H1 (cell line): ENCODE data around the gene ASIC2. TPM values are rescaled to one million over a fixed set of nuclear protein-coding genes. Genes with fewer than 3 reads are reported as not detected.

Source experiments
- CTCF ChIA-PET: fragments of 300-600 bp; sonication (Branson Sonifier 250); formaldehyde crosslinking; loops from one replicate; lab custom pipeline; 2021; ENCODE audit not compliant: partially characterized antibody; lab: Charles Lee
- POLR2A ChIA-PET: fragments of 300-600 bp; sonication (Branson Sonifier 250); formaldehyde crosslinking; loops from one replicate; lab custom pipeline; 2021; ENCODE audit warnings: inconsistent platforms; ENCODE audit not compliant: partially characterized antibody; lab: Charles Lee
- DNase-seq, 2 experiments: peaks; one replicate each; pipeline versions ENCODE4 v3.0.0 to v3.0.0-alpha.2; 2010 to 2022; ENCODE audit warnings: low spot score in 2 of 2, low read depth in 1 of 2, mixed read lengths in 1 of 2
- FAIRE-seq: peaks from 2 replicates; lab custom pipeline; 2011; peaks lifted over from hg19 to GRCh38; lab: Jason Lieb, UNC
- H2AFZ ChIP-seq: 2 replicates; pipeline ENCODE4 v1.8.1; 2012; ENCODE audit warnings: low read length, inconsistent platforms
- H2AK5ac ChIP-seq: 2 replicates; pipeline ENCODE4 v1.6.1; 2013; ENCODE audit warnings: low read depth, low read length
- H2BK120ac ChIP-seq: replicated peaks from 2 replicates; pipeline ENCODE3; 2013; ENCODE audit warnings: low read depth, low read length, inconsistent platforms
- H2BK12ac ChIP-seq: 2 replicates; pipeline ENCODE4 v1.6.1; 2013; ENCODE audit warnings: low read depth, low read length
- H2BK15ac ChIP-seq: 2 replicates; pipeline ENCODE4 v1.6.1; 2013; ENCODE audit warnings: low read length
- H2BK20ac ChIP-seq: 2 replicates; pipeline ENCODE4 v1.6.1; 2013; ENCODE audit warnings: low read length
- H2BK5ac ChIP-seq: 2 replicates; pipeline ENCODE4 v1.6.1; 2013; ENCODE audit warnings: low read depth, low read length
- H3K14ac ChIP-seq: 2 replicates; pipeline ENCODE4 v1.6.1; 2013; ENCODE audit warnings: inconsistent platforms; ENCODE audit not compliant: insufficient read length
- H3K18ac ChIP-seq: 2 replicates; pipeline ENCODE4 v1.6.1; 2013; ENCODE audit warnings: low read length; ENCODE audit errors: extremely low read depth
- H3K23ac ChIP-seq: 2 replicates; pipeline ENCODE4 v1.6.1; 2013; ENCODE audit warnings: inconsistent platforms; ENCODE audit not compliant: insufficient read length
- H3K23me2 ChIP-seq: 2 replicates; pipeline ENCODE4 v1.6.1; 2013; ENCODE audit warnings: low read depth, low read length
- H3K27ac ChIP-seq: 2 replicates; pipeline ENCODE4 v1.6.1; 2011; ENCODE audit warnings: low read depth, low read length, inconsistent platforms
- H3K27me3 ChIP-seq, 4 experiments: replicated peaks in 1 of 4; 1 replicate in 1 of 4; 2 replicates in 3 of 4; pipeline versions ENCODE4 v1.6.1 to v1.8.1; 2011 to 2013; ENCODE audit warnings: low read length in 3 of 4, mild to moderate bottlenecking in 3 of 4, inconsistent platforms in 2 of 4, mixed read lengths in 2 of 4, moderate library complexity in 1 of 4; ENCODE audit not compliant: control insufficient read depth in 3 of 4, insufficient read depth in 3 of 4; ENCODE audit errors: extremely low read depth in 1 of 4
- H3K36me3 ChIP-seq, 4 experiments: 2 replicates each; pipeline versions ENCODE4 v1.6.1 to v1.8.1; 2011 to 2013; ENCODE audit warnings: mild to moderate bottlenecking in 4 of 4, low read length in 3 of 4, moderate library complexity in 2 of 4, control low read depth in 1 of 4, inconsistent platforms in 1 of 4; ENCODE audit not compliant: insufficient read depth in 4 of 4, control insufficient read depth in 2 of 4
- H3K4ac ChIP-seq: replicated peaks from 2 replicates; pipeline ENCODE3; 2013; ENCODE audit warnings: low read length, low read depth, mixed read lengths, inconsistent platforms; ENCODE audit not compliant: insufficient read length
- H3K4me1 ChIP-seq, 4 experiments: replicated peaks in 1 of 4; 1 replicate in 1 of 4; 2 replicates in 3 of 4; pipeline versions ENCODE4 v1.6.1 to v1.8.1; 2011 to 2013; ENCODE audit warnings: low read length in 3 of 4, inconsistent platforms in 2 of 4, mixed read lengths in 1 of 4; ENCODE audit not compliant: insufficient read depth in 4 of 4, control insufficient read depth in 3 of 4
- H3K4me2 ChIP-seq, 2 experiments: 2 replicates each; pipeline versions ENCODE4 v1.6.1 to v1.8.1; 2011 to 2013; ENCODE audit warnings: low read depth in 2 of 2, low read length in 2 of 2, control low read depth in 1 of 2, inconsistent platforms in 1 of 2, mild to moderate bottlenecking in 1 of 2; ENCODE audit not compliant: insufficient read depth in 1 of 2
- H3K4me3 ChIP-seq, 4 experiments: fragments of 200-600, 300-600 bp in 1 of 4; sonication (generic), shearing (Covaris generic), sonication (Bioruptor Twin) in 1 of 4; 2 replicates each; pipeline versions ENCODE4 v1.5.1 to v1.8.1; 2011 to 2016; ENCODE audit warnings: low read length in 4 of 4, low read depth in 3 of 4, control low read depth in 2 of 4, inconsistent platforms in 2 of 4, mild to moderate bottlenecking in 2 of 4, mixed read lengths in 1 of 4, moderate library complexity in 1 of 4; ENCODE audit not compliant: insufficient read depth in 2 of 4; ENCODE audit errors: extremely low read depth in 1 of 4
- H3K56ac ChIP-seq: replicated peaks from 2 replicates; pipeline ENCODE3; 2013; ENCODE audit warnings: low read depth, mild to moderate bottlenecking, mixed read lengths, low read length, inconsistent platforms; ENCODE audit not compliant: insufficient read length
- H3K79me1 ChIP-seq: 2 replicates; pipeline ENCODE4 v1.6.1; 2013; ENCODE audit warnings: low read depth, low read length, control low read depth
- H3K79me2 ChIP-seq, 2 experiments: 2 replicates each; pipeline versions ENCODE4 v1.6.1 to v1.8.1; 2012 to 2013; ENCODE audit warnings: low read length in 2 of 2, mild to moderate bottlenecking in 2 of 2, inconsistent platforms in 1 of 2; ENCODE audit not compliant: insufficient read depth in 2 of 2, control insufficient read depth in 1 of 2
- H3K9ac ChIP-seq, 4 experiments: replicated peaks in 1 of 4; 1 replicate in 1 of 4; 2 replicates in 3 of 4; pipeline versions ENCODE4 v1.6.1 to v1.8.1; 2011 to 2013; ENCODE audit warnings: low read depth in 3 of 4, low read length in 3 of 4, control low read depth in 2 of 4, mild to moderate bottlenecking in 2 of 4, moderate library complexity in 2 of 4, inconsistent platforms in 1 of 4; ENCODE audit errors: extremely low read depth in 1 of 4
- H3K9me3 ChIP-seq, 2 experiments: 2 replicates each; pipeline versions ENCODE4 v1.6.1 to v1.8.1; 2012 to 2013; ENCODE audit warnings: mild to moderate bottlenecking in 2 of 2, moderate library complexity in 2 of 2, control low read depth in 1 of 2, inconsistent platforms in 1 of 2, low read depth in 1 of 2, low read length in 1 of 2, mixed read lengths in 1 of 2; ENCODE audit not compliant: insufficient read depth in 2 of 2
- H4K20me1 ChIP-seq, 2 experiments: replicated peaks in 1 of 2; 2 replicates each; pipeline versions ENCODE3 to v1.8.1; 2011 to 2013; ENCODE audit warnings: inconsistent platforms in 2 of 2, low read length in 2 of 2, mild to moderate bottlenecking in 1 of 2; ENCODE audit not compliant: insufficient read depth in 2 of 2, control insufficient read depth in 1 of 2
- H4K5ac ChIP-seq: 2 replicates; pipeline ENCODE4 v1.6.1; 2013; ENCODE audit warnings: low read length, low read depth, mixed read lengths, inconsistent platforms; ENCODE audit not compliant: insufficient read length
- H4K8ac ChIP-seq: 2 replicates; pipeline ENCODE4 v1.8.0; 2013; ENCODE audit warnings: mild to moderate bottlenecking, moderate library complexity, low read length, inconsistent platforms; ENCODE audit not compliant: insufficient read depth; ENCODE audit errors: extremely low read depth
- H4K91ac ChIP-seq: replicated peaks from 2 replicates; pipeline ENCODE3; 2013; ENCODE audit warnings: low read length, mixed read lengths, inconsistent platforms; ENCODE audit not compliant: insufficient read length
- ASH2L ChIP-seq: fragments of 200-600, 300-600 bp; sonication (generic); IDR thresholded peaks from one replicate; pipeline ENCODE4 v1.7.1; 2017; ENCODE audit warnings: low read length
- ATF3 ChIP-seq: IDR thresholded peaks from 2 replicates; pipeline ENCODE4 v1.6.1; 2011; ENCODE audit warnings: low read depth, mild to moderate bottlenecking, low read length; ENCODE audit not compliant: insufficient read depth
- CHD1 ChIP-seq: IDR thresholded peaks from 2 replicates; pipeline ENCODE4 v1.6.1; 2012; ENCODE audit warnings: low read depth, low read length, improper control_type of control experiment
- KDM1A ChIP-seq: fragments of 200-600, 300-600 bp; sonication (generic); IDR thresholded peaks from 2 replicates; pipeline ENCODE4 v1.7.1; 2016; ENCODE audit warnings: mild to moderate bottlenecking, low read length, borderline replicate concordance
- NANOG ChIP-seq: IDR thresholded peaks from 2 replicates; pipeline ENCODE4 v1.6.1; 2011; ENCODE audit warnings: low read length, low read depth, mild to moderate bottlenecking, inconsistent platforms; ENCODE audit not compliant: insufficient read depth, poor library complexity, severe bottlenecking
- PHF8 ChIP-seq: fragments of 200-600 bp; sonication (generic); conservative IDR thresholded peaks from 2 replicates; pipeline ENCODE4 v1.7.1; 2012; ENCODE audit warnings: low read depth, mild to moderate bottlenecking, inconsistent platforms, low read length, moderate library complexity
- SIN3A ChIP-seq, 2 experiments: IDR thresholded peaks in 1 of 2; conservative IDR thresholded peaks in 1 of 2; 2 replicates each; pipeline ENCODE4 v1.6.1; 2011 to 2012; ENCODE audit warnings: low read length in 2 of 2, improper control_type of control experiment in 1 of 2, low read depth in 1 of 2, mild to moderate bottlenecking in 1 of 2
- SIRT6 ChIP-seq: IDR thresholded peaks from one replicate; pipeline ENCODE4 v1.7.1; 2012; ENCODE audit warnings: low read length, inconsistent platforms
- SP1 ChIP-seq: IDR thresholded peaks from 2 replicates; pipeline ENCODE4 v1.6.1; 2011; ENCODE audit warnings: low read depth, low read length
- SP4 ChIP-seq: IDR thresholded peaks from 2 replicates; pipeline ENCODE4 v1.6.1; 2012; ENCODE audit warnings: low read length, inconsistent platforms
- SUZ12 ChIP-seq: fragments of 200-600 bp; sonication (generic); IDR thresholded peaks from 2 replicates; pipeline ENCODE4 v1.6.1; 2012; ENCODE audit warnings: mild to moderate bottlenecking, inconsistent platforms, low read length, moderate library complexity, mixed read lengths
- TCF12 ChIP-seq: IDR thresholded peaks from 2 replicates; pipeline ENCODE4 v1.6.1; 2011; ENCODE audit warnings: low read depth, mild to moderate bottlenecking, low read length
- WGBS, 2 experiments: shearing (Covaris generic) in 1 of 2; methylation state at CpG; one replicate each; pipeline versions ENCODE4 v1.1.6 to v1.1.7; 2013 to 2015; ENCODE audit warnings: low lambda C conversion rate in 2 of 2, mixed read lengths in 2 of 2, inconsistent platforms in 1 of 2, low coverage in 1 of 2, missing lambda C conversion rate in 1 of 2; ENCODE audit not compliant: insufficient replicate concordance in 2 of 2, insufficient coverage in 1 of 2, insufficient read length in 1 of 2; ENCODE audit errors: extremely low coverage in 1 of 2, missing lambda C conversion rate in 1 of 2; 5-methylcytosine and 5-hydroxymethylcytosine counted together
- polyA plus RNA-seq, 7 experiments: library from polyadenylated mRNA; depleted of rRNA in 3 of 7; stranded (reverse) in 5 of 7; unstranded in 2 of 7; fragments of >200 nt in 5 of 7; fragments of 200-250 nt in 2 of 7; gene quantifications; 1 replicate in 5 of 7; 2 replicates in 1 of 7; 4 replicates in 1 of 7; pipeline versions ENCODE4 v1.2.1 to v1.2.3, GENCODE V29; 2011 to 2013; ENCODE audit warnings: missing spikeins in 2 of 7, mixed read lengths in 2 of 7
- total RNA-seq: library from RNA; stranded (reverse); fragmentation: NEBNext Ultra II Directional; extraction: Animal tissue kit (Norgen Biotek cat#: 25700); gene quantifications from 2 replicates; pipeline ENCODE4 v1.2.1, GENCODE V29; 2021

Gene ASIC2
- total and polyA plus RNA-seq, 2 of the 8 experiments (the other 6 are each of a cell fraction or from before 2014, with no cell fraction given) = 0.86 to 1.2 TPM

- Histone ChIP-seq H3K23me2 (no peaks in the 10 kb centered on the region), H3K27me3 (0 out of 7 replicates have a peak, but pooled peaks cover 0 to 3% (median under 1%) of the 10 kb centered on the region in 4 experiments), H2BK5ac (no peak overlapping the region), H3K23ac (no peak overlapping the region), H2BK15ac (no peak overlapping the region), H3K9me3 (no peaks in the 10 kb centered on the region), H3K56ac (no peak overlapping the region), H2BK120ac (no peak overlapping the region), H3K79me1 (no peaks in the 10 kb centered on the region), H3K4me2 (no peak overlapping the region), H4K91ac (no peak overlapping the region), H2AK5ac (no peak overlapping the region), H3K4me3 (no peak overlapping the region), H3K4ac (no peak overlapping the region), H4K20me1 (peaks cover 0 to 2% of the 10 kb centered on the region in 2 experiments), H4K5ac (no peak overlapping the region), H3K79me2 (no peaks in the 10 kb centered on the region), H2BK12ac (no peak overlapping the region), H3K18ac (no peak overlapping the region), H3K14ac (no peak overlapping the region), H3K9ac (no peak overlapping the region), H3K36me3 (no peaks in the 10 kb centered on the region), H3K27ac (no peak overlapping the region), H2BK20ac (no peak overlapping the region), H4K8ac (no peak overlapping the region), H3K4me1 (no peaks in the 10 kb centered on the region), H2AFZ (no peak overlapping the region)
- DNase-seq (no peak), FAIRE-seq (no peak)
- 81% methylated on average over 12 of the region's 12 CpGs; no CpG with 5 or more reads in 1 of the 2 experiments for WGBS, 2 experiments
- CTCF ChIA-PET = interaction anchor here (1.4 to 1.9 kb wide), 2 partner anchors 10 to 17 kb away, joined by 5 to 6 read pairs; no protein-coding TSS in a partner anchor
- POLR2A ChIA-PET = no interaction called here
- TF ChIP-seq PHF8 (no peak), SUZ12 (no peak), ASH2L (no peak), TCF12 (no peak), SP1 (no peak), NANOG (no peak), ATF3 (no peak), SIN3A (conservative IDR thresholded peaks at IDR 0.05 in 1 of 2, IDR thresholded peaks at IDR 0.05 in 1 of 2; ENCODE audit: low read depth in 1 of 2, low read length in 2 of 2) (no peak), SIRT6 (no peak), KDM1A (no peak), SP4 (no peak), CHD1 (no peak)
These were observed 74.1 kb downstream of the ASIC2 start for GRCh38 chr17:33218698-33219601.
